DND-41 (cell line): ENCODE measurements around the gene ARL16.

Experiments used
- EZH2 ChIP-seq: IDR thresholded peaks from 3 replicates; pipeline ENCODE4 v1.6.1; 2012; ENCODE audit warnings: borderline replicate concordance, low read depth, mild to moderate bottlenecking, moderate library complexity, low read length, inconsistent platforms; ENCODE audit not compliant: severe bottlenecking
- TF ChIP-seq, protein P1 (sequence below): IDR thresholded peaks from 2 replicates; pipeline ENCODE4 v1.5.1; 2012; ENCODE audit warnings: borderline replicate concordance, low read length, moderate library complexity, mild to moderate bottlenecking; ENCODE audit not compliant: poor library complexity, severe bottlenecking; ENCODE audit errors: extremely low read depth

DNA sequence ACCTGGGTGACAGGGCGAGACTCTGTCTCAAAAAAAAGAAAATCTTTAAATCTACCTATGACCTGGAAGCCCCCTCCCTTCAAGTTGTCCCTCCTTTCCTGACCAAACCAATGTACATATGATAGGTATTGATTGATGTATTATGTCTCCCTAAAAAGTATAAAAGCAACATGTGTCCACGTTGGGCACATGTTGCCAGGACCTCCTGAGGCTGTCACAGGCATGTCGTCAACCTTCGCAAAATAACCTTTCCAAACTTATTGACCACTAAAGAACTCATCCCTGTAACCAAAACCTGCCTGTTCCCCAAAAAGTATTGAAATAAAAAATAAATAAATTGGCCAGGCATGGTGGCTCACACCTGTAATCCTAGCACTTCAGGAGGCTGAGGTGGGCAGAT, 21.6 kb downstream of the ARL16 start:
- TF ChIP-seq, protein P1, sequence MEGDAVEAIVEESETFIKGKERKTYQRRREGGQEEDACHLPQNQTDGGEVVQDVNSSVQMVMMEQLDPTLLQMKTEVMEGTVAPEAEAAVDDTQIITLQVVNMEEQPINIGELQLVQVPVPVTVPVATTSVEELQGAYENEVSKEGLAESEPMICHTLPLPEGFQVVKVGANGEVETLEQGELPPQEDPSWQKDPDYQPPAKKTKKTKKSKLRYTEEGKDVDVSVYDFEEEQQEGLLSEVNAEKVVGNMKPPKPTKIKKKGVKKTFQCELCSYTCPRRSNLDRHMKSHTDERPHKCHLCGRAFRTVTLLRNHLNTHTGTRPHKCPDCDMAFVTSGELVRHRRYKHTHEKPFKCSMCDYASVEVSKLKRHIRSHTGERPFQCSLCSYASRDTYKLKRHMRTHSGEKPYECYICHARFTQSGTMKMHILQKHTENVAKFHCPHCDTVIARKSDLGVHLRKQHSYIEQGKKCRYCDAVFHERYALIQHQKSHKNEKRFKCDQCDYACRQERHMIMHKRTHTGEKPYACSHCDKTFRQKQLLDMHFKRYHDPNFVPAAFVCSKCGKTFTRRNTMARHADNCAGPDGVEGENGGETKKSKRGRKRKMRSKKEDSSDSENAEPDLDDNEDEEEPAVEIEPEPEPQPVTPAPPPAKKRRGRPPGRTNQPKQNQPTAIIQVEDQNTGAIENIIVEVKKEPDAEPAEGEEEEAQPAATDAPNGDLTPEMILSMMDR: no peak
- no peak for TF ChIP-seq EZH2
